ENCODE results near the gene AREL1.

- TF ChIP-seq, protein P1, sequence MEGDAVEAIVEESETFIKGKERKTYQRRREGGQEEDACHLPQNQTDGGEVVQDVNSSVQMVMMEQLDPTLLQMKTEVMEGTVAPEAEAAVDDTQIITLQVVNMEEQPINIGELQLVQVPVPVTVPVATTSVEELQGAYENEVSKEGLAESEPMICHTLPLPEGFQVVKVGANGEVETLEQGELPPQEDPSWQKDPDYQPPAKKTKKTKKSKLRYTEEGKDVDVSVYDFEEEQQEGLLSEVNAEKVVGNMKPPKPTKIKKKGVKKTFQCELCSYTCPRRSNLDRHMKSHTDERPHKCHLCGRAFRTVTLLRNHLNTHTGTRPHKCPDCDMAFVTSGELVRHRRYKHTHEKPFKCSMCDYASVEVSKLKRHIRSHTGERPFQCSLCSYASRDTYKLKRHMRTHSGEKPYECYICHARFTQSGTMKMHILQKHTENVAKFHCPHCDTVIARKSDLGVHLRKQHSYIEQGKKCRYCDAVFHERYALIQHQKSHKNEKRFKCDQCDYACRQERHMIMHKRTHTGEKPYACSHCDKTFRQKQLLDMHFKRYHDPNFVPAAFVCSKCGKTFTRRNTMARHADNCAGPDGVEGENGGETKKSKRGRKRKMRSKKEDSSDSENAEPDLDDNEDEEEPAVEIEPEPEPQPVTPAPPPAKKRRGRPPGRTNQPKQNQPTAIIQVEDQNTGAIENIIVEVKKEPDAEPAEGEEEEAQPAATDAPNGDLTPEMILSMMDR (IDR thresholded peaks at IDR 0.05; ENCODE audit: insufficient read depth, low read depth, low read length) = no peak
- TF ChIP-seq EZH2 (IDR thresholded peaks at IDR 0.05; ENCODE audit: insufficient read depth, low read length) = no peak
These were observed 27.8 kb downstream of the AREL1 start for GRCh38 chr14:74685056-74685455.

Measured in astrocyte (in vitro differentiated cells and primary cell).